ENCODE measurements around the gene SLC39A6.

The SLC39A6 gene

GRCh38 chr18:36114738-36115137 is 14.4 kb downstream of the SLC39A6 start:
- H3K27me3 ChIP-seq (ENCODE audit: insufficient read depth, poor library complexity, severe bottlenecking), result no peaks in the 10 kb centered on the region
- DNase-seq (ENCODE audit: low spot score), result no peak
- H3K4me3 ChIP-seq (ENCODE audit: severe bottlenecking), result no peak overlapping the region
- H3K27ac ChIP-seq (ENCODE audit: poor library complexity, severe bottlenecking), result no peak overlapping the region
- no peak for ATAC-seq (ENCODE audit: low read depth)
- H3K36me3 ChIP-seq (ENCODE audit: low read depth), result peaks cover 64% of the 10 kb centered on the region
- no peaks in the 10 kb centered on the region for H3K4me1 ChIP-seq (ENCODE audit: insufficient read depth, poor library complexity, severe bottlenecking)
- TF ChIP-seq CTCF (IDR thresholded peaks at IDR 0.05; ENCODE audit: poor library complexity, severe bottlenecking), result no peak
- no peaks in the 10 kb centered on the region for H3K9me3 ChIP-seq (ENCODE audit: severe bottlenecking)

GRCh38 chr18:36114251-36114650 is 14.9 kb downstream of the SLC39A6 start:
- no peak for TF ChIP-seq CTCF (IDR thresholded peaks at IDR 0.05; ENCODE audit: poor library complexity, severe bottlenecking)
- Histone ChIP-seq H3K27ac (ENCODE audit: poor library complexity, severe bottlenecking) (no peak overlapping the region), H3K9me3 (ENCODE audit: severe bottlenecking) (no peaks in the 10 kb centered on the region), H3K36me3 (ENCODE audit: low read depth) (peaks cover 60% of the 10 kb centered on the region), H3K27me3 (ENCODE audit: insufficient read depth, poor library complexity, severe bottlenecking) (no peaks in the 10 kb centered on the region), H3K4me3 (ENCODE audit: severe bottlenecking) (no peak overlapping the region), H3K4me1 (ENCODE audit: insufficient read depth, poor library complexity, severe bottlenecking) (no peaks in the 10 kb centered on the region)
- DNase-seq (ENCODE audit: low spot score) (no peak), ATAC-seq (ENCODE audit: low read depth) (no peak)

GRCh38 chr18:36112302-36112701 is 16.8 kb downstream of the SLC39A6 start:
- H3K36me3 ChIP-seq (ENCODE audit: low read depth), result peaks cover 58% of the 10 kb centered on the region
- TF ChIP-seq CTCF (IDR thresholded peaks at IDR 0.05; ENCODE audit: poor library complexity, severe bottlenecking), result no peak
- H3K4me1 ChIP-seq (ENCODE audit: insufficient read depth, poor library complexity, severe bottlenecking), result no peaks in the 10 kb centered on the region

GRCh38 chr18:36109737-36110136 is 19.4 kb downstream of the SLC39A6 start:
- TF ChIP-seq CTCF (IDR thresholded peaks at IDR 0.05; ENCODE audit: poor library complexity, severe bottlenecking), result no peak
- no peaks in the 10 kb centered on the region for H3K27me3 ChIP-seq (ENCODE audit: insufficient read depth, poor library complexity, severe bottlenecking)
- no peaks in the 10 kb centered on the region for H3K9me3 ChIP-seq (ENCODE audit: severe bottlenecking)
- H3K36me3 ChIP-seq (ENCODE audit: low read depth), result peaks cover 45% of the 10 kb centered on the region
- ATAC-seq (ENCODE audit: low read depth) (no peak), DNase-seq (ENCODE audit: low spot score) (no peak)
- no peak overlapping the region for H3K4me3 ChIP-seq (ENCODE audit: severe bottlenecking)
- no peak overlapping the region for H3K27ac ChIP-seq (ENCODE audit: poor library complexity, severe bottlenecking)
- H3K4me1 ChIP-seq (ENCODE audit: insufficient read depth, poor library complexity, severe bottlenecking), result no peaks in the 10 kb centered on the region

More at GRCh38 chr18:36112302-36112701, 16.8 kb downstream of the SLC39A6 start:
- Histone ChIP-seq H3K9me3 (ENCODE audit: severe bottlenecking) (no peaks in the 10 kb centered on the region), H3K4me3 (ENCODE audit: severe bottlenecking) (no peak overlapping the region), H3K27ac (ENCODE audit: poor library complexity, severe bottlenecking) (no peak overlapping the region), H3K27me3 (ENCODE audit: insufficient read depth, poor library complexity, severe bottlenecking) (no peaks in the 10 kb centered on the region)
- DNase-seq (ENCODE audit: low spot score) (no peak), ATAC-seq (ENCODE audit: low read depth) (no peak)

GRCh38 chr18:36108601-36109000 is 20.5 kb downstream of the SLC39A6 start:
- TF ChIP-seq CTCF (IDR thresholded peaks at IDR 0.05; ENCODE audit: poor library complexity, severe bottlenecking), result no peak
- DNase-seq (ENCODE audit: low spot score) (no peak), ATAC-seq (ENCODE audit: low read depth) (no peak)
- no peak overlapping the region for H3K4me3 ChIP-seq (ENCODE audit: severe bottlenecking)
- no peak overlapping the region for H3K27ac ChIP-seq (ENCODE audit: poor library complexity, severe bottlenecking)
- no peaks in the 10 kb centered on the region for H3K9me3 ChIP-seq (ENCODE audit: severe bottlenecking)
- H3K36me3 ChIP-seq (ENCODE audit: low read depth), result peaks cover 34% of the 10 kb centered on the region
- no peaks in the 10 kb centered on the region for H3K4me1 ChIP-seq (ENCODE audit: insufficient read depth, poor library complexity, severe bottlenecking)
- H3K27me3 ChIP-seq (ENCODE audit: insufficient read depth, poor library complexity, severe bottlenecking), result no peaks in the 10 kb centered on the region
